ENCODE measurements around the gene IFNA2.

DNA sequence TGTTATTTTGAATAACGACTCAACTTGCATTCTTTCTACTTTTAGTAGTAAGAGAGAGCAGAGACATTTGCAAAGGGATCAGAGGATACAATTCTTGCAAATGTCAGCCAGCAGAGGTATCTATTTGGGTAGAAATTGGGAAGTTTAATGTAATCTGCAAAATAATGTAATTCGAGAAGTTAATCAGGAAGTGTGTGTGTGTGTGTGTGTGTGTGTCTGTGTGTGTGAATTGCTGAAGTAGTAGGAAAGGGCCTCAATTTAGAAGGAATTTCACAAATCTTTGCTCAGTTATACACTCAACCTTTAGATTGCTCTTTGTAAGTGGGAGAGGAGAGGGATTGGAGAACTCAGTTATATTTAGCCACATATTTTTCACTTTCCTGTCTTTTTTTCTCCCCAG lies 44.0 kb upstream of the IFNA2 start:
- TF ChIP-seq, protein P1, sequence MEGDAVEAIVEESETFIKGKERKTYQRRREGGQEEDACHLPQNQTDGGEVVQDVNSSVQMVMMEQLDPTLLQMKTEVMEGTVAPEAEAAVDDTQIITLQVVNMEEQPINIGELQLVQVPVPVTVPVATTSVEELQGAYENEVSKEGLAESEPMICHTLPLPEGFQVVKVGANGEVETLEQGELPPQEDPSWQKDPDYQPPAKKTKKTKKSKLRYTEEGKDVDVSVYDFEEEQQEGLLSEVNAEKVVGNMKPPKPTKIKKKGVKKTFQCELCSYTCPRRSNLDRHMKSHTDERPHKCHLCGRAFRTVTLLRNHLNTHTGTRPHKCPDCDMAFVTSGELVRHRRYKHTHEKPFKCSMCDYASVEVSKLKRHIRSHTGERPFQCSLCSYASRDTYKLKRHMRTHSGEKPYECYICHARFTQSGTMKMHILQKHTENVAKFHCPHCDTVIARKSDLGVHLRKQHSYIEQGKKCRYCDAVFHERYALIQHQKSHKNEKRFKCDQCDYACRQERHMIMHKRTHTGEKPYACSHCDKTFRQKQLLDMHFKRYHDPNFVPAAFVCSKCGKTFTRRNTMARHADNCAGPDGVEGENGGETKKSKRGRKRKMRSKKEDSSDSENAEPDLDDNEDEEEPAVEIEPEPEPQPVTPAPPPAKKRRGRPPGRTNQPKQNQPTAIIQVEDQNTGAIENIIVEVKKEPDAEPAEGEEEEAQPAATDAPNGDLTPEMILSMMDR (IDR thresholded peaks at IDR 0.05) = no peak
- TF ChIP-seq POLR2A (IDR thresholded peaks at IDR 0.05) (no peak), EP300 (IDR thresholded peaks at IDR 0.05; ENCODE audit: low read depth) (no peak)

All from transverse colon (tissue), 3 donors.